HG03558 (cell line): ENCODE results near the gene BTC.
"Not testable (repeated sequence)": the region's sequence is repeated elsewhere in the genome, so short reads cannot be mapped to it uniquely, and the experiment has no call there.

Source experiments
- ATAC-seq: cut with Tn5 transposase; IDR thresholded peaks from one replicate; pipeline ENCODE4 v1.9.1; 2021; ENCODE audit warnings: moderate number of reproducible peaks; ENCODE audit not compliant: unreplicated experiment; ENCODE audit errors: extremely low read depth

Gene BTC

GRCh38 chr4:74794382-74795010, at the start of gene BTC:
TSS of gene BTC (minus strand) at chr4:74794523. CDS start at chr4:74794325, 198 bp downstream.
- no peak for ATAC-seq

- ATAC-seq = no peak
Observed at GRCh38 chr4:74840936-74841509, 46.7 kb upstream of the BTC start.

- no peak for ATAC-seq
Observed at GRCh38 chr4:74838746-74839370, 44.5 kb upstream of the BTC start.

- no peak for ATAC-seq
Observed at GRCh38 chr4:74830928-74831327, 36.6 kb upstream of the BTC start.

- ATAC-seq = no peak
Observed at GRCh38 chr4:74823194-74823593, 28.9 kb upstream of the BTC start.

- no peak for ATAC-seq
Observed at GRCh38 chr4:74822603-74823002, 28.3 kb upstream of the BTC start.

- ATAC-seq = no peak
Observed at GRCh38 chr4:74821541-74821940, 27.2 kb upstream of the BTC start.

GRCh38 chr4:74814052-74814451, 19.7 kb upstream of the BTC start:
- ATAC-seq = no peak

- ATAC-seq = not testable (repeated sequence)
Observed at GRCh38 chr4:74812056-74812455, 17.7 kb upstream of the BTC start.

GRCh38 chr4:74805601-74806000, 11.3 kb upstream of the BTC start:
- ATAC-seq = no peak

- no peak for ATAC-seq
Observed at GRCh38 chr4:74800310-74800709, 6.0 kb upstream of the BTC start.

GRCh38 chr4:74796631-74797030, 2.3 kb upstream of the BTC start:
- ATAC-seq = no peak

GRCh38 chr4:74793757-74794381, 454 bp downstream of the BTC start:
- ATAC-seq = no peak

GRCh38 chr4:74790652-74791051, 3.7 kb downstream of the BTC start:
- ATAC-seq = no peak

GRCh38 chr4:74789518-74789917, 4.8 kb downstream of the BTC start:
- no peak for ATAC-seq

- ATAC-seq = no peak
Observed at GRCh38 chr4:74777531-74777930, 16.8 kb downstream of the BTC start.

GRCh38 chr4:74772783-74773182, 21.5 kb downstream of the BTC start:
- ATAC-seq = no peak

GRCh38 chr4:74772106-74772505, 22.2 kb downstream of the BTC start:
- no peak for ATAC-seq

- ATAC-seq = no peak
Observed at GRCh38 chr4:74770226-74770910, 24.0 kb downstream of the BTC start.

- ATAC-seq = peak; percentile 43
Observed at GRCh38 chr4:74768857-74769525, 25.3 kb downstream of the BTC start.
